ENCODE measurements around the gene LRP1B. TPM values are rescaled to one million over a fixed set of nuclear protein-coding genes. Genes with fewer than 3 reads are reported as not detected.

LRP1B gene
- total and polyA plus RNA-seq, 4 donors: 0.01 to 0.84 (median 0.17) TPM

GRCh38 chr2:142076317-142076716 is 54.5 kb downstream of the LRP1B start:
- no peaks in the 10 kb centered on the region for H3K4me1 ChIP-seq (ENCODE audit: control insufficient read depth in 4 of 4, insufficient read depth in 4 of 4, low read length in 3 of 4)
- TF ChIP-seq HNF4G (IDR thresholded peaks at IDR 0.05): no peak
- TF ChIP-seq YY1 (IDR thresholded peaks at IDR 0.05): no peak
- TF ChIP-seq NR2F2 (IDR thresholded peaks at IDR 0.05): no peak
- H3K4me3 ChIP-seq (ENCODE audit: low read depth in 1 of 3, low read length in 3 of 3): no peak overlapping the region
- H3K36me3 ChIP-seq (ENCODE audit: control insufficient read depth in 4 of 4, insufficient read depth in 3 of 4, low read depth in 1 of 4, low read length in 3 of 4): no peaks in the 10 kb centered on the region
- no peak overlapping the region for H3K9ac ChIP-seq (ENCODE audit: low read depth in 1 of 2, low read length in 2 of 2)
- DNase-seq (ENCODE audit: low spot score): no peak
- H3K9me3 ChIP-seq (ENCODE audit: control insufficient read depth in 4 of 4, low read length in 3 of 4): no peaks in the 10 kb centered on the region
- H3K27ac ChIP-seq (ENCODE audit: low read depth in 1 of 2, low read length in 2 of 2): no peak overlapping the region
- H3K27me3 ChIP-seq (ENCODE audit: control insufficient read depth in 4 of 4, insufficient read depth in 4 of 4, low read length in 3 of 4): no peaks in the 10 kb centered on the region
- 54% methylated on average over 2 of the region's 2 CpGs for WGBS

GRCh38 chr2:142075826-142076225 is 55.0 kb downstream of the LRP1B start:
- Histone ChIP-seq H3K27me3 (ENCODE audit: control insufficient read depth in 4 of 4, insufficient read depth in 4 of 4, low read length in 3 of 4) (no peaks in the 10 kb centered on the region), H3K9ac (ENCODE audit: low read depth in 1 of 2, low read length in 2 of 2) (no peak overlapping the region), H3K36me3 (ENCODE audit: control insufficient read depth in 4 of 4, insufficient read depth in 3 of 4, low read depth in 1 of 4, low read length in 3 of 4) (no peaks in the 10 kb centered on the region), H3K4me3 (ENCODE audit: low read depth in 1 of 3, low read length in 3 of 3) (no peak overlapping the region), H3K27ac (ENCODE audit: low read depth in 1 of 2, low read length in 2 of 2) (no peak overlapping the region), H3K4me1 (ENCODE audit: control insufficient read depth in 4 of 4, insufficient read depth in 4 of 4, low read length in 3 of 4) (no peaks in the 10 kb centered on the region), H3K9me3 (ENCODE audit: control insufficient read depth in 4 of 4, low read length in 3 of 4) (no peaks in the 10 kb centered on the region)
- 69% methylated on average over 2 of the region's 2 CpGs for WGBS
- TF ChIP-seq SP1 (IDR thresholded peaks at IDR 0.05) (no peak), HNF4A (conservative IDR thresholded peaks at IDR 0.05) (no peak), FOXA1 (IDR thresholded peaks at IDR 0.05) (no peak), CTCF (IDR thresholded peaks at IDR 0.05; ENCODE audit: low read depth, low read length, missing input control) (no peak), FOXA2 (IDR thresholded peaks at IDR 0.05) (no peak)
- DNase-seq (ENCODE audit: low spot score): no peak

GRCh38 chr2:142069251-142069888 is 61.4 kb downstream of the LRP1B start:
- DNase-seq (ENCODE audit: low spot score): no peak
- Histone ChIP-seq H3K27me3 (ENCODE audit: control insufficient read depth in 4 of 4, insufficient read depth in 4 of 4, low read length in 3 of 4) (no peaks in the 10 kb centered on the region), H3K9ac (ENCODE audit: low read depth in 1 of 2, low read length in 2 of 2) (no peak overlapping the region), H3K9me3 (ENCODE audit: control insufficient read depth in 4 of 4, low read length in 3 of 4) (no peaks in the 10 kb centered on the region), H3K4me3 (ENCODE audit: low read depth in 1 of 3, low read length in 3 of 3) (no peak overlapping the region), H3K4me1 (ENCODE audit: control insufficient read depth in 4 of 4, insufficient read depth in 4 of 4, low read length in 3 of 4) (no peaks in the 10 kb centered on the region), H3K27ac (ENCODE audit: low read depth in 1 of 2, low read length in 2 of 2) (no peak overlapping the region), H3K36me3 (ENCODE audit: control insufficient read depth in 4 of 4, insufficient read depth in 3 of 4, low read depth in 1 of 4, low read length in 3 of 4) (no peaks in the 10 kb centered on the region)
- TF ChIP-seq RAD21 (IDR thresholded peaks at IDR 0.05): no peak
- TF ChIP-seq CTCF (IDR thresholded peaks at IDR 0.05; ENCODE audit: low read depth, low read length, missing input control): no peak
- no peak for TF ChIP-seq HNF4A (conservative IDR thresholded peaks at IDR 0.05)
- TF ChIP-seq TAF1 (conservative IDR thresholded peaks at IDR 0.05): no peak
- TF ChIP-seq GABPA (IDR thresholded peaks at IDR 0.05 in 1 of 2, conservative IDR thresholded peaks at IDR 0.05 in 1 of 2): no peak
- no peak for TF ChIP-seq MAX (IDR thresholded peaks at IDR 0.05)
- WGBS: 77% methylated on average over 4 of the region's 4 CpGs
